Middle frontal gyrus (tissue), 1 donor: Measurements from ENCODE around the gene RPS19.

Source experiments
- DNase-seq: peaks from one replicate; pipeline ENCODE4 v3.0.0-alpha.2; 2015; ENCODE audit warnings: low spot score; ENCODE audit errors: extremely low spot score

RPS19 gene

DNA sequence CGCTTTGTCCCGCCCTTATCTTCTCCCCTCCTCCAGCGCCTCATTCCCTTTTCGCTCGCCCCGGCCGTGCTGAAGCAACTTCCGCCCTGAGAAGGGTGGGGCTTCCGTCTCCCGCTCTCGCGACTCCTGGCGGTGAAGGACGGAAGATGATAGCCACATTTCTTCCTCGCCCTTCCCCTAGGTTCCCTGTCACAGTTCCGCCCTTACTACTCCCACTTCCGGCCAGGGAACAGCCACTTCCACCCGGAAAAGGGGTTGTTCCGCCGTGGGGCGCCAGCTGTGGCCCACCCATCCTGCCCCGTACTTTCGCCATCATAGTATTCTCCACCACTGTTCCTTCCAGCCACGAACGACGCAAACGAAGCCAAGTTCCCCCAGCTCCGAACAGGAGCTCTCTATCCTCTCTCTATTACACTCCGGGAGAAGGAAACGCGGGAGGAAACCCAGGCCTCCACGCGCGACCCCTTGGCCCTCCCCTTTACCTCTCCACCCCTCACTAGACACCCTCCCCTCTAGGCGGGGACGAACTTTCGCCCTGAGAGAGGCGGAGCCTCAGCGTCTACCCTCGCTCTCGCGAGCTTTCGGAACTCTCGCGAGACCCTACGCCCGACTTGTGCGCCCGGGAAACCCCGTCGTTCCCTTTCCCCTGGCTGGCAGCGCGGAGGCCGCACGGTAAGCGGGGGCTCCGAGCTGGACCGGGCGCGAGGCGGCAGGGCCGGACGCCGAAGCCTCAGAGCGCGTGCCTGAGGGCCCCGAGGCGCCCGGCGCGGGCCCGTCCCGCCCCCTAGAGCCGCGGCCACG, at the start of gene RPS19:
RPS19 (plus strand) TSS at position 638 of the 801 bp plus-strand sequence. CDS start 520 bp downstream, outside the sequence.
- DNase-seq: peak; percentile 99

GRCh38 chr19:41810301-41810700, 49.8 kb upstream of the RPS19 start:
- no peak for DNase-seq

DNA sequence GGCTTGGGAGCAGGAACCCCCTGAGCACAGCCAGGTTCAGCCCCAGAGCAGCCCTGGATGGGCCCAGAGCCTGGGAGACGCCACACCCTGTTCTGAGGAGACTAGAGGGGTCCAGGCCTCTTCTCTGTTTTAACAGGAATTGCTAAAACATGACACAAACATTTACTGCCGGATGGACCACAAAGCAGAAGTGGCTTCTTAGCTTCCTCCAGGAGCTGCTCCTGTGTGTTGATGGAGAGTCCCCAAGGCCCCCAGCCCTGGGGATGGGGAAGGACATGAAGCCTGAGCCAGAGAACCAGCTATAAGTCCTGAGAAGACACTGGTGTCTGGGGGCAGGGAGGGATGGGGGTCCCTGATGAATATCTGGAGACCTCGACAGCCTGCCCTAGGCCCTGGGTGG, 49.0 kb upstream of the RPS19 start:
- DNase-seq: no peak

GRCh38 chr19:41811981-41812380, 48.1 kb upstream of the RPS19 start:
- DNase-seq: no peak

- no peak for DNase-seq
These were observed 46.1 kb upstream of the RPS19 start for GRCh38 chr19:41813911-41814310.

DNA sequence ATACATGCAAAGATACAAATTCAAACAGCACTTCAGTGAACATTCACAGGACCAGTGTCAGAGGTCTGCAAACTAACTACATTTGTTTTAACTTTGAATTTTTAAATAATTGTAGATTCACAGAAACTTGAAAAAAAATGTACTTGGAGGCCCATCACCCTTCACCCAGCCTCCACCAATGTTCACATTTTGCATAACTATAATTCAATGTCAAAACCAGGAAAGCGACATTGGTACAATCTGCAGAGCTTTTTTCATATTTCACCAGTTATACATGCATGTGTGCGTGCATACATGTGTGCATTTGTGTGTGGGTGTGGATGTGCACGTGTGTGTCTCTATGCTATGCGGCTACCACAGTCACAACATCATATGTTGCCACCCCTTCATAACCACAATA, 44.8 kb upstream of the RPS19 start:
- no peak for DNase-seq

DNA sequence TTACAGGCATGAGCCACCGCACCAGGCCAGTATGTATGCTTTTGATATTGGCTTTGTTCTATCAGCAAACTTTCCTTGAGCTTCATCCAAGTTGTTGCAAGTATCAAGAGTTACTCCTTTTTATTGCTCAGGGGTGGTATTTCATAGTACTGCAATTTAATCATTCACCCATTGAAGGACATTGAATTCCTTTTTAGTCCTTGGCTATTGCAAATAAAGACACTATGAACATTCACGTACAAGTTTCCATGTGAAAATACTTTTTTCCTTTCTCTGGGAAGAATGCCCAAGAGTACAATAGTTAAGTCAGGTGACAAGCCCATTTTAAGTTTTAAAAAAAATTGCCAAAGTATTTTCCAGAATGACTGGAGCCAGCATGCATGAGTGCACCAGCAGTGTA, 43.3 kb upstream of the RPS19 start:
- DNase-seq: no peak

- DNase-seq: peak; percentile 6
These were observed 38.9 kb upstream of the RPS19 start for GRCh38 chr19:41821003-41821735.

- no peak for DNase-seq
These were observed 21.9 kb upstream of the RPS19 start for GRCh38 chr19:41837981-41838708.

GRCh38 chr19:41839211-41839610, 20.8 kb upstream of the RPS19 start:
- DNase-seq: no peak

DNA sequence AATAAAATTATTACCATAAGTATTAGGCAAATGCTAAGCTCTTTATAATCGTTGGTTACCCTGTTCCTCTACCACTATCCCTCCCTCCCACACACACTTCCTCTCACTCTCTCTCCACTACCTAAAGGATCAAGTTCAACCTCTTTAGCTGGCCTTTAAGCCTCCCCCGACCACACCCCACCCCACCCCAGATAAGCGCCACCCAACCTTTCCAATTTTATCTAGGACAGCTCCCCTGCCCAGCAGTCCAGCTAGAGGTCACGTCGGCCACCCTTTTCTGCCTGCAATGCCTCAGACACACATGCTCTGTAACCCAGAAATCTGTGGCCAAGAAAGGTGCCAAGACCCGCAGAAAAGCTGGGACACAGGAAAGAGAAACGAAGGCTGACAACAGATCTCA, 16.7 kb upstream of the RPS19 start:
- DNase-seq: no peak

DNA sequence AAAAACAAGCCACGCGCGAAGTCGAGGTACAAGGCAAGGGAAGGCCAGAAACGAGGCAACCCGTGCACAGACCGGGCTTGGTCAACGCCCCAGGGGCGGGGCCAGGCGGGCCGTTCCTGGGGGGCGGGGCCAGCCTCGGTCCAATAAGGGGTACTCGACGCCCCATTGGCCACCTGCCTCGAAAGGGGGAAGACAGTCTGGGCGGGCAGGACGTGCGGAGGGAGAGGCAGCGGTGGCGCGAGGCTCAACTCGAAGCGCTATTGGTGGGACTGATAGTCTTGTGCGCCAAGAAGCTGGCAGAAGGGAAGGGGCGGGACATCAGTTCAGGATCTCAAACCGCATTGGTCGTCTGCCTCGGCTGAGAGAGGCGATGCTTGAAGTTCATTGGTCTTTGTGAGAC, 15.5 kb upstream of the RPS19 start, which contains the start of gene LYPD4:
LYPD4 (minus strand) TSS at position 83 of the 400 bp plus-strand sequence. CDS start 5,398 bp downstream, outside the sequence.
- no peak for DNase-seq

DNA sequence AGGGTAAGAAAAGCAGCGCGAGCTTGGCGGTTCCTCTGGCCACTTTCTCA, 15.2 kb upstream of the RPS19 start, which contains the start of gene DMRTC2:
DMRTC2 (plus strand) TSS at position 42 of the 50 bp plus-strand sequence. CDS start 2,387 bp downstream, outside the sequence.
- DNase-seq: no peak

GRCh38 chr19:41845051-41845590, 14.9 kb upstream of the RPS19 start:
- DNase-seq: no peak

DNA sequence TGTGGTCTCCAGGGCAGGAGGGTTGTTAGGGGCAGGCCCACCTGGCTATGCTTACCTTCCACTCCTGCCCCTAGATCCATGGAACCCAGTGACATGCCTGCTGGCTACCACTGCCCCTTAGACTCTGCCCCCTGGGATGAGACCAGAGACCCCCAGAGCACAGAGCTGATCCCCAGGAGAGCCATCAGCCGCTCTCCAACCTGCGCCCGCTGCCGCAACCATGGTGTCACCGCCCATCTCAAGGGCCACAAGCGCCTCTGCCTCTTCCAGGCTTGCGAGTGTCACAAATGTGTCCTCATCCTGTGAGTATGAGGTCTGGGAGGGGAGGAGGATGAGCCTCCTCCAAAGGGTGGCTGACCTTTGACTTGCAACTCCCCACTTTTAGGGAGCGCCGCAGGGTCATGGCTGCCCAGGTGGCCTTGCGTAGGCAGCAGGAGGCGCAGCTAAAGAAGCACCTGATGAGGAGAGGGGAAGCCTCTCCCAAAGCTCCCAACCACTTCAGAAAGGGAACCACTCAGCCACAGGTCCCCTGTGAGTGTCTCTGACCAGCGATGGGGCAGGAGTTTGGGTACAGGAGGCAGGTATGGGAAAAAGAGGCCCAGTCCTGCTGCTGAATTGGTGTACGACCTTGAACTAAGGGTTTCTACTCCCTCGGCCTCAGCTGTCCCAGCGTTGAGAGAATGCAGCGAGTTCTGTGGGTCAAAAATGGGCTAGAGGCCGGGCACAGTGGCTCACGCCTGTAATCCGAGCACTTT, 12.5 kb upstream of the RPS19 start:
- DNase-seq: no peak

GRCh38 chr19:41848666-41849065, 11.4 kb upstream of the RPS19 start:
- DNase-seq: no peak

- DNase-seq: no peak
These were observed 11.0 kb upstream of the RPS19 start for GRCh38 chr19:41849067-41849466.

GRCh38 chr19:41850381-41850780, 9.7 kb upstream of the RPS19 start:
- no peak for DNase-seq

- DNase-seq: no peak
These were observed 8.6 kb upstream of the RPS19 start for GRCh38 chr19:41851456-41851855.

DNA sequence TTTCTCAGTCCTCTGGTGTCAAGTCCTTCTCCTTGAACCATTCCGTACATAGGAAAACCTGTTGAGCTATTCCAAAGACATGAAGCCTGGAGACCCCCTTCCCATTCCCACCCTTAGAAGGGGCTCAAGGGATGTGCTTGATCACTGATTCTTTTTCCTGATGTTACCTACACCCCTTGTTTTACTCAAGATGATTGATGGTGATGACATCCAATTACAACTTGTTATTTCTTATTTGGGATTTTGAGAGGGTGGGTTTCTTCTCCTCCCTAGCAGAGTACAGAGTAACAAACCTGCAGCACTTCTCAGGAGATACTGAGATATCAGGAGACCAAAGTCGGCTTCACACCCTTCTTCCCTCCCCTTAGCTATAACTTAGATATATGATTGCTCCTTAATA, 6.7 kb upstream of the RPS19 start:
- no peak for DNase-seq

DNA sequence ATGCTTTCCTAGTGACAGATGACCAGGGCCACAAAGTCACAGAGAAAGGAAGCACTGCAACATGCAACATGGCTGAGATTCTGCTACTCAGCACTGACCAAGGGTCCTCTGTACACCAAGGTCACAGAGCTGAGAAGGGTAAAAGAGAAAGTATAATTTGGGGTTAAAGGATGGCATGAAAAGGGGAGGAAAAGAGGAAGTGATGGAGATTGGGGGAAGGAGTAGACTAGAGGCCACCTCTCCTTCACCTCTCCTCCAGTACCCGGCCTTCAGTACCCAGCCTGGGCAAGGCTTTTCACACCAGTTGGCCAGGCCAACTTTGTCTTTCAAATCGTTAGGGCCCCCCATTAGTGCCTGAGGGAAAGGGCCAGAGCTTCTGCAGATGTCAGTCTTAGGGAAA, 6.3 kb upstream of the RPS19 start:
- DNase-seq: no peak
